K562 (cell line): ENCODE data around the gene LIMS1. TPM values are rescaled to one million over a fixed set of nuclear protein-coding genes. Genes with fewer than 3 reads are reported as not detected.

Source experiments
- ATAC-seq: fragments of 200-7000 bp; cut with Tn5 transposase; 3 replicates; pipeline ENCODE4 v1.9.1; 2020; ENCODE audit warnings: moderate library complexity
- BruUV-seq: library from RNA; stranded (reverse); fragments of 400-500 nt; replicated peaks from 2 replicates; lab custom pipeline; 2021; lab: Mats Ljungman, UMichigan
- CTCF ChIA-PET: fragments of 300-600 bp; formaldehyde crosslinking; extraction: SDS; loops from one replicate; lab custom pipeline; 2021; ENCODE audit warnings: low intra/inter-chr PET ratio; lab: Yijun Ruan, JAX
- POLR2A ChIA-PET: fragments of 300-600, 350-650 bp; sonication (Branson Sonifier 250); formaldehyde crosslinking; extraction: SDS; loops from one replicate; lab custom pipeline; 2021; ENCODE audit warnings: antibody characterized with exemption, inconsistent platforms; lab: Yijun Ruan, JAX
- DNase-seq, 4 experiments: peaks; one replicate each; pipeline versions ENCODE4 v3.0.0 to v3.0.0-alpha.2; 2011 to 2018; ENCODE audit warnings: low spot score in 3 of 4, mixed read lengths in 3 of 4; ENCODE audit errors: extremely low read depth in 1 of 4
- FAIRE-seq: peaks from 2 replicates; lab custom pipeline; 2011; peaks lifted over from hg19 to GRCh38; lab: Jason Lieb, UNC
- H2AFZ ChIP-seq: 2 replicates; pipeline ENCODE4 v1.6.0; 2011; ENCODE audit warnings: low read depth, low read length, control low read depth, inconsistent platforms
- H3K27ac ChIP-seq: fragments of 200-600 bp; 3 replicates; pipeline ENCODE4 v1.8.0; 2011; ENCODE audit warnings: low read depth, mild to moderate bottlenecking, control low read depth, inconsistent platforms, low read length, moderate library complexity, mixed read lengths; ENCODE audit errors: extremely low read depth
- H3K27me3 ChIP-seq, 2 experiments: fragments of 300-600 bp in 1 of 2; 2 replicates in 1 of 2; 3 replicates in 1 of 2; pipeline versions ENCODE4 v1.6.0 to v1.8.0; 2011; ENCODE audit warnings: inconsistent platforms in 2 of 2, low read length in 2 of 2, mild to moderate bottlenecking in 1 of 2, mixed read lengths in 1 of 2, moderate library complexity in 1 of 2; ENCODE audit not compliant: control insufficient read depth in 2 of 2, insufficient read depth in 2 of 2
- H3K36me3 ChIP-seq: fragments of 300-600 bp; 3 replicates; pipeline ENCODE4 v1.8.0; 2011; ENCODE audit warnings: mild to moderate bottlenecking, low read length, inconsistent platforms; ENCODE audit not compliant: control insufficient read depth, insufficient read depth
- H3K4me1 ChIP-seq, 2 experiments: fragments of 200-600 bp in 1 of 2; replicated peaks in 1 of 2; 2 replicates in 1 of 2; 3 replicates in 1 of 2; pipeline versions ENCODE4 v1.5.1 to v1.8.0; 2011; ENCODE audit warnings: inconsistent platforms in 2 of 2, low read length in 2 of 2, mild to moderate bottlenecking in 1 of 2, mixed read lengths in 1 of 2, moderate library complexity in 1 of 2; ENCODE audit not compliant: control insufficient read depth in 2 of 2, insufficient read depth in 2 of 2
- H3K4me2 ChIP-seq: 2 replicates; pipeline ENCODE4 v1.6.1; 2011; ENCODE audit warnings: low read length, control low read depth, inconsistent platforms, mixed read lengths; ENCODE audit not compliant: insufficient read depth
- H3K4me3 ChIP-seq: fragments of 200-600 bp; sonication (generic), shearing (Covaris generic); 2 replicates; pipeline ENCODE4 v1.5.1; 2016; ENCODE audit warnings: control low read depth, inconsistent platforms
- H3K79me2 ChIP-seq: fragments of 200-600 bp; 3 replicates; pipeline ENCODE4 v1.8.0; 2011; ENCODE audit warnings: low read length, inconsistent platforms; ENCODE audit not compliant: control insufficient read depth, insufficient read depth
- H3K9ac ChIP-seq, 2 experiments: 2 replicates each; pipeline versions ENCODE4 v1.6.0 to v1.6.1; 2011; ENCODE audit warnings: low read depth in 2 of 2, low read length in 2 of 2, control low read depth in 1 of 2, inconsistent platforms in 1 of 2, mild to moderate bottlenecking in 1 of 2, mixed read lengths in 1 of 2; ENCODE audit not compliant: insufficient read depth in 1 of 2
- H3K9me1 ChIP-seq: one replicate; pipeline ENCODE4 v1.6.0; 2011; ENCODE audit warnings: inconsistent platforms, mild to moderate bottlenecking, low read length, moderate library complexity; ENCODE audit not compliant: control insufficient read depth, insufficient read depth
- H3K9me3 ChIP-seq: replicated peaks from 2 replicates; pipeline ENCODE4 v1.5.1; 2011; ENCODE audit warnings: low read depth, low read length, inconsistent platforms; ENCODE audit not compliant: control insufficient read depth, insufficient read depth
- H4K20me1 ChIP-seq: replicated peaks from 2 replicates; pipeline ENCODE4 v1.6.1; 2011; ENCODE audit warnings: low read length, inconsistent platforms, mixed read lengths; ENCODE audit not compliant: control insufficient read depth, insufficient read depth
- C11orf30 ChIP-seq: fragments of 450-650 bp; IDR thresholded peaks from 2 replicates; pipeline ENCODE4 v1.6.1; 2016; ENCODE audit warnings: low read depth, mild to moderate bottlenecking
- CXXC5 ChIP-seq: fragments of 250-450 bp; sonication (Bioruptor Pico); IDR thresholded peaks from 2 replicates; pipeline ENCODE4 v1.8.0; 2022; ENCODE audit warnings: inconsistent platforms, mild to moderate bottlenecking, moderate library complexity
- MAFK ChIP-seq: IDR thresholded peaks from 2 replicates; pipeline ENCODE4 v1.6.1; 2011; ENCODE audit warnings: low read length, improper control_type of control experiment
- SETDB1 ChIP-seq: IDR thresholded peaks from one replicate; pipeline ENCODE4 v1.6.1; 2012; ENCODE audit warnings: low read length, control low read depth, inconsistent platforms
- TAF7 ChIP-seq: fragments of 450-650 bp; IDR thresholded peaks from 2 replicates; pipeline ENCODE4 v1.6.1; 2016; ENCODE audit warnings: missing genetic modification characterization, missing compliant biosample characterization
- ZFP30 ChIP-seq: fragments of 250-450 bp; sonication (Bioruptor Pico); IDR thresholded peaks from 2 replicates; pipeline ENCODE4 v1.8.0; 2022; ENCODE audit warnings: moderate library complexity, mild to moderate bottlenecking, inconsistent platforms, borderline replicate concordance
- ZNF311 ChIP-seq: fragments of 250-450 bp; sonication (Bioruptor Pico); IDR thresholded peaks from 2 replicates; pipeline ENCODE4 v1.4.0; 2020; ENCODE audit warnings: mild to moderate bottlenecking, moderate library complexity
- ZNF316 ChIP-seq: fragments of 450-650 bp; IDR thresholded peaks from 2 replicates; pipeline ENCODE4 v1.6.1; 2016
- ZNF318 ChIP-seq, 2 experiments: fragments of 450-650 bp; IDR thresholded peaks; 2 replicates each; pipeline ENCODE4 v1.6.1; 2016; ENCODE audit warnings: mild to moderate bottlenecking in 2 of 2, borderline replicate concordance in 1 of 2, low read depth in 1 of 2, moderate library complexity in 1 of 2
- WGBS: fragments of 100-300 bp; shearing (Covaris generic); methylation state at CpG from one replicate; pipeline ENCODE4 v1.1.6; 2016; ENCODE audit warnings: low coverage, mixed read lengths; ENCODE audit not compliant: insufficient coverage; ENCODE audit errors: missing lambda C conversion rate; 5-methylcytosine and 5-hydroxymethylcytosine counted together
- in situ Hi-C: fragments of 300-500 bp; cut with MboI; formaldehyde crosslinking; loops from 4 replicates; pipeline ENCODE4 v1.15.0; 2018; ENCODE audit warnings: inconsistent platforms, mixed read lengths
- intact Hi-C: fragments of 100-400 bp; cut with micrococcal nuclease; formaldehyde crosslinking; loops from 2 replicates; pipeline ENCODE4 v1.14.2; 2022
- polyA plus RNA-seq, 8 experiments: library from polyadenylated mRNA; depleted of rRNA in 4 of 8; stranded (reverse) in 5 of 8; unstranded in 3 of 8; fragments of >200 nt; fragmentation: Nextera tagmentation in 2 of 8; fragmentation: Illumina TruSeq in 1 of 8; extraction: Ambion mirVana in 2 of 8; extraction: Trizol in 1 of 8; gene quantifications; 2 replicates each; pipeline versions ENCODE4 v1.2.1 to v1.2.3, GENCODE V29; 2011 to 2014; ENCODE audit warnings: inconsistent platforms in 1 of 8, missing spikeins in 1 of 8
- total RNA-seq, 7 experiments: library from RNA; depleted of rRNA in 6 of 7; stranded (reverse); fragments of >200 nt in 6 of 7; fragmentation: Illumina TruSeq in 2 of 7; extraction: Trizol in 2 of 7; gene quantifications; 2 replicates each; pipeline versions ENCODE4 v1.2.1 to v1.2.3, GENCODE V29; 2011 to 2021; ENCODE audit warnings: low replicate concordance in 1 of 7

Gene LIMS1
- total and polyA plus RNA-seq, 9 of the 15 experiments (the other 6 are each of a cell fraction or from before 2014, with no cell fraction given) = 52.8 to 134 (median 81.0) TPM

GRCh38 chr2:108621687-108622681 lies 87.7 kb downstream of the LIMS1 start:
- POLR2A ChIA-PET = interaction anchor here (1.1 to 1.6 kb wide), 6 partner anchors 9 to 34 kb away, joined by 3 to 6 read pairs (median 4); no protein-coding TSS in a partner anchor
- BruUV-seq = no TSS peak
- Histone ChIP-seq H3K9me1 (no peaks in the 10 kb centered on the region), H3K79me2 (peaks cover 98% of the 10 kb centered on the region), H2AFZ (no peak overlapping the region), H3K9me3 (no peaks in the 10 kb centered on the region), H3K4me1 (peaks cover 11 to 59% of the 10 kb centered on the region in 2 experiments), H3K27me3 (no peaks in the 10 kb centered on the region), H3K36me3 (no peaks in the 10 kb centered on the region; the same call in 2 of the 3 replicates), H3K27ac (peak overlapping the region; percentile 83; the same call in 2 of the 3 replicates), H3K4me3 (peak overlapping the region; percentile 21; the same call in 1 of the 2 replicates), H3K4me2 (peak overlapping the region; percentile 87), H3K9ac (peak overlapping the region in 1 of 2 experiments; percentile 42; a peak in 1 of 4 replicates), H4K20me1 (peaks cover 6% of the 10 kb centered on the region)
- intact Hi-C loops (no loop called here), in situ Hi-C loops (no loop called here)
- FAIRE-seq (no peak), ATAC-seq (no peak), DNase-seq (no peak)
- 78% methylated on average over 2 of the region's 2 CpGs for WGBS
- CTCF ChIA-PET = no interaction called here
- TF ChIP-seq MAFK (peak; percentile 8; the same call in 1 of the 2 replicates), TAF7 (no peak), CXXC5 (no peak), C11orf30 (peak; percentile 85), ZNF316 (peak; percentile 94), ZNF311 (CRISPR knock-in tag) (no peak), ZFP30 (CRISPR knock-in tag) (no peak), SETDB1 (no peak), ZNF318 (IDR thresholded peaks at IDR 0.05; ENCODE audit: borderline replicate concordance in 1 of 2, low read depth in 1 of 2) (no peak)
